GM12891 (cell line): ENCODE results near the gene COMMD4.

ENCODE experiments used
- POLR2A ChIP-seq: IDR thresholded peaks from 2 replicates; pipeline ENCODE4 v1.6.1; 2011; ENCODE audit warnings: low read depth, low read length, control low read depth
- POLR2AphosphoS5 ChIP-seq: IDR thresholded peaks from 2 replicates; pipeline ENCODE4 v1.6.1; 2011; ENCODE audit warnings: low read depth, low read length, control low read depth

DNA sequence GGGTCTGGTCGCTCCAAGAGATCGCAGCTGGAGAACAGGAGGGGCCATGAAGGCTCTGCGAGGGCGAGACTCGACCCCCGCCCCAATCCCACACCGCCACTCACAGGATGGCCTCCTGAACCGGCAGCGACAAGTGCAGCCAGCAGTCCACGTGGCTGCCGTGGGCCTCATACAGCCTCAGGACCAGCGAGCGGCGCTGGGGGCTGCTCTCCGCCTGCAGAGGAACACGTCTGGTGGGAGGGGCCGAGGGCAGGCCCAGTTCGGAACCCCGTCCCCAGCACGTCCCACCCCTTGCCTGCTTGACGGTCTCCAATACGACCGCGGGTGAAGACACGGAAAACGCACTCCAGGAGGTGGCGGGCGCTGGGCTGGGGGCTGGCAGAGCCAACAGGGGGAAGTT lies 20.1 kb downstream of the COMMD4 start:
- TF ChIP-seq POLR2A (no peak), POLR2AphosphoS5 (no peak)
